ENCODE data around the gene PTPN21. TPM values are rescaled to one million over a fixed set of nuclear protein-coding genes. Genes with fewer than 3 reads are reported as not detected.
"Not testable (repeated sequence)": the region's sequence is repeated elsewhere in the genome, so short reads cannot be mapped to it uniquely, and the experiment has no call there.

Gene PTPN21
- total RNA-seq, 1 experiment from 2014 or later: 16.1 TPM

GRCh38 chr14:88545256-88545655 lies 9.6 kb downstream of the PTPN21 start:
- no peak overlapping the region for H3K27ac ChIP-seq
- H3K9me3 ChIP-seq (replicated peaks): no peaks in the 10 kb centered on the region
- H3K4me1 ChIP-seq (replicated peaks): peaks cover 8% of the 10 kb centered on the region
- no peaks in the 10 kb centered on the region for H3K27me3 ChIP-seq (replicated peaks)
- H3K4me3 ChIP-seq: no peak overlapping the region
- no peak for DNase-seq (ENCODE audit: low read depth in 1 of 2, low spot score in 2 of 2)
- peaks cover 90% of the 10 kb centered on the region for H3K36me3 ChIP-seq

- no peak for DNase-seq (ENCODE audit: low read depth in 1 of 2, low spot score in 2 of 2)
- Histone ChIP-seq H3K36me3 (peaks cover 84% of the 10 kb centered on the region), H3K4me3 (no peak overlapping the region), H3K27me3 (replicated peaks) (no peaks in the 10 kb centered on the region), H3K4me1 (replicated peaks) (peaks cover 8% of the 10 kb centered on the region), H3K9me3 (replicated peaks) (no peaks in the 10 kb centered on the region), H3K27ac (no peak overlapping the region)
Measured at GRCh38 chr14:88542857-88543795, 11.7 kb downstream of the PTPN21 start.

- H3K27ac ChIP-seq: no peak overlapping the region
- no peak overlapping the region for H3K4me3 ChIP-seq
- H3K27me3 ChIP-seq (replicated peaks): no peaks in the 10 kb centered on the region
- H3K9me3 ChIP-seq (replicated peaks): no peaks in the 10 kb centered on the region
- peaks cover 85% of the 10 kb centered on the region for H3K36me3 ChIP-seq
- DNase-seq (ENCODE audit: low read depth in 1 of 2, low spot score in 2 of 2): no peak
- peaks cover 4% of the 10 kb centered on the region; the same call in 1 of the 2 replicates for H3K4me1 ChIP-seq (replicated peaks)
Measured at GRCh38 chr14:88541324-88541723, 13.5 kb downstream of the PTPN21 start.

- DNase-seq (ENCODE audit: low read depth in 1 of 2, low spot score in 2 of 2): no peak
- Histone ChIP-seq H3K4me1 (replicated peaks) (peaks cover 6% of the 10 kb centered on the region), H3K27ac (no peak overlapping the region), H3K27me3 (replicated peaks) (no peaks in the 10 kb centered on the region), H3K9me3 (replicated peaks) (no peaks in the 10 kb centered on the region), H3K36me3 (peaks cover 68% of the 10 kb centered on the region), H3K4me3 (no peak overlapping the region)
Measured at GRCh38 chr14:88535813-88536212, 19.0 kb downstream of the PTPN21 start.

GRCh38 chr14:88535149-88535548 lies 19.7 kb downstream of the PTPN21 start:
- peaks cover 62% of the 10 kb centered on the region for H3K36me3 ChIP-seq
- H3K27ac ChIP-seq: no peak overlapping the region
- no peak overlapping the region for H3K4me3 ChIP-seq
- H3K4me1 ChIP-seq (replicated peaks): peaks cover 6% of the 10 kb centered on the region
- no peak for DNase-seq (ENCODE audit: low read depth in 1 of 2, low spot score in 2 of 2)
- 0 out of 2 replicates have a peak, but pooled peaks cover 4% of the 10 kb centered on the region for H3K9me3 ChIP-seq (replicated peaks)
- H3K27me3 ChIP-seq (replicated peaks): no peaks in the 10 kb centered on the region

GRCh38 chr14:88533064-88533602 lies 21.7 kb downstream of the PTPN21 start:
- Histone ChIP-seq H3K36me3 (peaks cover 61% of the 10 kb centered on the region), H3K27ac (peak overlapping the region; percentile 67), H3K4me3 (no peak overlapping the region), H3K9me3 (replicated peaks) (0 out of 2 replicates have a peak, but pooled peaks cover 6% of the 10 kb centered on the region), H3K4me1 (replicated peaks) (peaks cover 6% of the 10 kb centered on the region), H3K27me3 (replicated peaks) (no peaks in the 10 kb centered on the region)
- peak in 1 of 2 experiments; percentile 37 for DNase-seq (ENCODE audit: low read depth in 1 of 2, low spot score in 2 of 2)

- H3K9me3 ChIP-seq (replicated peaks); DNase-seq (ENCODE audit: low read depth in 1 of 2, low spot score in 2 of 2); H3K4me1 ChIP-seq (replicated peaks); H3K27ac ChIP-seq; H3K4me3 ChIP-seq; H3K27me3 ChIP-seq (replicated peaks): not testable (repeated sequence)
- H3K36me3 ChIP-seq: peaks cover 54% of the 10 kb centered on the region
Measured at GRCh38 chr14:88529889-88530288, 24.9 kb downstream of the PTPN21 start.

- peaks cover 36% of the 10 kb centered on the region for H3K36me3 ChIP-seq
- no peaks in the 10 kb centered on the region for H3K9me3 ChIP-seq (replicated peaks)
- no peaks in the 10 kb centered on the region for H3K27me3 ChIP-seq (replicated peaks)
- peaks cover 11% of the 10 kb centered on the region for H3K4me1 ChIP-seq (replicated peaks)
- DNase-seq (ENCODE audit: low read depth in 1 of 2, low spot score in 2 of 2): no peak
- H3K4me3 ChIP-seq: no peak overlapping the region
- H3K27ac ChIP-seq: no peak overlapping the region
Measured at GRCh38 chr14:88522393-88522792, 32.4 kb downstream of the PTPN21 start.

GRCh38 chr14:88521818-88522217 lies 33.0 kb downstream of the PTPN21 start:
- no peak for DNase-seq (ENCODE audit: low read depth in 1 of 2, low spot score in 2 of 2)
- Histone ChIP-seq H3K36me3 (peaks cover 33% of the 10 kb centered on the region), H3K27me3 (replicated peaks) (no peaks in the 10 kb centered on the region), H3K9me3 (replicated peaks) (no peaks in the 10 kb centered on the region), H3K4me3 (no peak overlapping the region), H3K4me1 (replicated peaks) (peaks cover 11% of the 10 kb centered on the region), H3K27ac (no peak overlapping the region)

GRCh38 chr14:88519907-88520306 lies 34.9 kb downstream of the PTPN21 start:
- no peak overlapping the region for H3K27ac ChIP-seq
- H3K4me1 ChIP-seq (replicated peaks): peaks cover 7% of the 10 kb centered on the region
- H3K9me3 ChIP-seq (replicated peaks): no peaks in the 10 kb centered on the region
- no peak for DNase-seq (ENCODE audit: low read depth in 1 of 2, low spot score in 2 of 2)
- no peak overlapping the region for H3K4me3 ChIP-seq
- no peaks in the 10 kb centered on the region for H3K27me3 ChIP-seq (replicated peaks)
- peaks cover 39% of the 10 kb centered on the region for H3K36me3 ChIP-seq

- Histone ChIP-seq H3K4me3 (no peak overlapping the region), H3K4me1 (replicated peaks) (peaks cover 7% of the 10 kb centered on the region), H3K27ac (no peak overlapping the region; the same call in 1 of the 2 replicates), H3K9me3 (replicated peaks) (no peaks in the 10 kb centered on the region), H3K36me3 (peaks cover 34% of the 10 kb centered on the region), H3K27me3 (replicated peaks) (no peaks in the 10 kb centered on the region)
- peak in 1 of 2 experiments; percentile 15 for DNase-seq (ENCODE audit: low read depth in 1 of 2, low spot score in 2 of 2)
Measured at GRCh38 chr14:88518592-88519512, 36.0 kb downstream of the PTPN21 start.

- no peak overlapping the region for H3K4me3 ChIP-seq
- DNase-seq (ENCODE audit: low read depth in 1 of 2, low spot score in 2 of 2): no peak
Measured at GRCh38 chr14:88516861-88517357, 37.9 kb downstream of the PTPN21 start.

GRCh38 chr14:88515499-88516221 lies 39.1 kb downstream of the PTPN21 start:
- Histone ChIP-seq H3K27ac (no peak overlapping the region), H3K4me1 (replicated peaks) (peaks cover 7% of the 10 kb centered on the region), H3K27me3 (replicated peaks) (no peaks in the 10 kb centered on the region), H3K4me3 (no peak overlapping the region), H3K9me3 (replicated peaks) (no peaks in the 10 kb centered on the region), H3K36me3 (peaks cover 47% of the 10 kb centered on the region)
- DNase-seq (ENCODE audit: low read depth in 1 of 2, low spot score in 2 of 2): no peak

More at GRCh38 chr14:88516861-88517357, 37.9 kb downstream of the PTPN21 start:
- no peaks in the 10 kb centered on the region for H3K27me3 ChIP-seq (replicated peaks)
- H3K27ac ChIP-seq: no peak overlapping the region
- H3K36me3 ChIP-seq: peaks cover 40% of the 10 kb centered on the region
- H3K4me1 ChIP-seq (replicated peaks): peaks cover 7% of the 10 kb centered on the region
- no peaks in the 10 kb centered on the region for H3K9me3 ChIP-seq (replicated peaks)

Data from SJSA1 (cell line).